DOHH2 (cell line): ENCODE measurements around the gene ELANE.

Experiments used
- CTCF ChIP-seq: fragments of 200-600 bp; sonication (generic); IDR thresholded peaks from one replicate; pipeline ENCODE4 v1.5.1; 2014; ENCODE audit warnings: antibody characterized with exemption, mild to moderate bottlenecking, low read depth, low read length; ENCODE audit not compliant: poor library complexity, severe bottlenecking
- EZH2phosphoT487 ChIP-seq: fragments of 200-600 bp; sonication (generic); IDR thresholded peaks from 2 replicates; pipeline ENCODE4 v1.6.1; 2017; ENCODE audit warnings: borderline replicate concordance, mild to moderate bottlenecking, antibody characterized with exemption, low read length, moderate library complexity, mixed read lengths

GRCh38 chr19:810077-810855 is 41.8 kb upstream of the ELANE start:
- TF ChIP-seq CTCF, result no peak
- no peak for TF ChIP-seq EZH2phosphoT487
